ENCODE data around the gene FKBP14.

DNA sequence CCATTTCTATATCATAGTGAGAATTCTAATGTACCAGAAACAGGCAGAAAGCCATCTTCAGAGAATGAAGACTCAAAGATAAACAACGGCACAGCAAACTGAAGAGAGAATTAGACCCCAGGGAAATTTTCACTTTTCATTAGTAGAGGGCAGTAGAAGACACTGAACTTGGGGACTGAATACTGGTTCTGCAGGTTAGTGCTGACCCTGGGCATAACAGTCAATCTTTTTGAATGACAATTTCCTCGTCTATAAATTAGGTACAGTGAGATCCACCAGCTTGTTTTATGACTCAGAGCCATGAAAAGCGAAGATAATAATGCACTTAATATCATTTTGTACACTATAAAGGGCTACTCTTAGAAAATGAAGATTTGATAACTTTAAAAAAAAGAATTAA is 13.7 kb downstream of the FKBP14 start:
- no peak for TF ChIP-seq POLR2A (IDR thresholded peaks at IDR 0.05; ENCODE audit: low read length)
- TF ChIP-seq GATA1 (IDR thresholded peaks at IDR 0.05; ENCODE audit: low read depth, low read length) = no peak

Data from erythroblast (primary cell).